ENCODE data around the gene ITGA4.

Gene ITGA4

DNA sequence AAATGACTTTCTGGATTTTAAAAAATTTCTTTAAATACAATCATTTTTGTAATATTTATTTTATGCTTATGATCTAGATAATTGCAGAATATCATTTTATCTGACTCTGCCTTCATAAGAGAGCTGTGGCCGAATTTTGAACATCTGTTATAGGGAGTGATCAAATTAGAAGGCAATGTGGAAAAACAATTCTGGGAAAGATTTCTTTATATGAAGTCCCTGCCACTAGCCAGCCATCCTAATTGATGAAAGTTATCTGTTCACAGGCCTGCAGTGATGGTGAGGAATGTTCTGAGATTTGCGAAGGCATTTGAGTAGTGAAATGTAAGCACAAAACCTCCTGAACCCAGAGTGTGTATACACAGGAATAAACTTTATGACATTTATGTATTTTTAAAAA is 79.5 kb downstream of the ITGA4 start:
- H3K4me3 ChIP-seq (ENCODE audit: low read depth in 1 of 2, low read length in 2 of 2), result no peak overlapping the region
- H3K9me3 ChIP-seq (ENCODE audit: insufficient read depth, low read length, severe bottlenecking), result no peaks in the 10 kb centered on the region
- ATAC-seq (ENCODE audit: insufficient read depth, low read depth) (no peak), DNase-seq (no peak)
- TF ChIP-seq EZH2 (IDR thresholded peaks at IDR 0.05; ENCODE audit: borderline replicate concordance, low read depth, low read length, severe bottlenecking) (no peak), CTCF (IDR thresholded peaks at IDR 0.05; ENCODE audit: borderline replicate concordance, extremely low read depth, low read length, poor library complexity, severe bottlenecking) (no peak)
- no peak overlapping the region for H3K27ac ChIP-seq (ENCODE audit: low read length)
- peaks cover 91% of the 10 kb centered on the region for H3K36me3 ChIP-seq (ENCODE audit: insufficient read depth, low read length)
- H3K27me3 ChIP-seq (ENCODE audit: insufficient read depth, low read length, poor library complexity), result no peaks in the 10 kb centered on the region
- 0 out of 2 replicates have a peak, but pooled peaks cover 4% of the 10 kb centered on the region for H3K79me2 ChIP-seq (ENCODE audit: insufficient read depth, low read length)
- no peak overlapping the region for H3K4me2 ChIP-seq (ENCODE audit: insufficient read depth, low read length)
- H2AFZ ChIP-seq (ENCODE audit: low read depth, low read length), result no peak overlapping the region
- H3K4me1 ChIP-seq (ENCODE audit: insufficient read depth, low read length), result no peaks in the 10 kb centered on the region
- no peaks in the 10 kb centered on the region; the same call in 1 of the 2 replicates for H4K20me1 ChIP-seq (ENCODE audit: insufficient read depth, low read length)
- no peak overlapping the region for H3K9ac ChIP-seq (ENCODE audit: low read depth, low read length)

GRCh38 chr2:181540421-181540820 is 83.2 kb downstream of the ITGA4 start:
- DNase-seq (no peak), ATAC-seq (ENCODE audit: insufficient read depth, low read depth) (peak; percentile 15; the same call in 1 of the 3 replicates)
- Histone ChIP-seq H3K4me2 (ENCODE audit: insufficient read depth, low read length) (no peak overlapping the region), H3K9ac (ENCODE audit: low read depth, low read length) (no peak overlapping the region), H4K20me1 (ENCODE audit: insufficient read depth, low read length) (no peaks in the 10 kb centered on the region; the same call in 1 of the 2 replicates), H3K9me3 (ENCODE audit: insufficient read depth, low read length, severe bottlenecking) (no peaks in the 10 kb centered on the region), H3K79me2 (ENCODE audit: insufficient read depth, low read length) (no peaks in the 10 kb centered on the region), H3K4me3 (ENCODE audit: low read depth in 1 of 2, low read length in 2 of 2) (no peak overlapping the region), H3K27ac (ENCODE audit: low read length) (no peak overlapping the region), H2AFZ (ENCODE audit: low read depth, low read length) (no peak overlapping the region), H3K36me3 (ENCODE audit: insufficient read depth, low read length) (peaks cover 54% of the 10 kb centered on the region), H3K27me3 (ENCODE audit: insufficient read depth, low read length, poor library complexity) (no peaks in the 10 kb centered on the region), H3K4me1 (ENCODE audit: insufficient read depth, low read length) (no peaks in the 10 kb centered on the region)
- TF ChIP-seq EZH2 (IDR thresholded peaks at IDR 0.05; ENCODE audit: borderline replicate concordance, low read depth, low read length, severe bottlenecking), result no peak
- no peak for TF ChIP-seq CTCF (IDR thresholded peaks at IDR 0.05; ENCODE audit: borderline replicate concordance, extremely low read depth, low read length, poor library complexity, severe bottlenecking)

DNA sequence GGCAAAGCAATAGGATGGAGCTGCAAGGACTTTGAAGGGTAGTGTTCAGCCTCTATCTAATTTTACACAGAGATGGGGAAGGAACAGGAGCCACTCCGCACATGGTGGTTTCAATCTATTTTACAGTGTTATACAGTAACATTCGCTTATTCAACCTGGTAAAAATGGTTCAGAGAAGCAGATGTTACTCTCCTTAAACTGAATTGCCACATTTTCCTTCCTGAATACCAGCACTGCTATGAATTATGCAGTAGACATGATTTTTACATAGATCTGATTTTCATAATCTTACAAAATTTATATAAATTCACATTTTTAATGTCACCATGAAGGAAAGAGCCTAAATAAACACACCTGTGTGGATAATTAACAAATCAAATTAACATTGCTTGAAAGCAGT is 85.0 kb downstream of the ITGA4 start:
- Histone ChIP-seq H3K4me3 (ENCODE audit: low read depth in 1 of 2, low read length in 2 of 2) (no peak overlapping the region), H3K36me3 (ENCODE audit: insufficient read depth, low read length) (peaks cover 37% of the 10 kb centered on the region)
- no peak for DNase-seq

More for the DNA sequence above, 85.0 kb downstream of the ITGA4 start:
- TF ChIP-seq EZH2 (IDR thresholded peaks at IDR 0.05; ENCODE audit: borderline replicate concordance, low read depth, low read length, severe bottlenecking), result no peak
- TF ChIP-seq CTCF (IDR thresholded peaks at IDR 0.05; ENCODE audit: borderline replicate concordance, extremely low read depth, low read length, poor library complexity, severe bottlenecking), result no peak
- no peaks in the 10 kb centered on the region for H3K9me3 ChIP-seq (ENCODE audit: insufficient read depth, low read length, severe bottlenecking)
- no peaks in the 10 kb centered on the region for H3K79me2 ChIP-seq (ENCODE audit: insufficient read depth, low read length)
- no peak overlapping the region for H3K4me2 ChIP-seq (ENCODE audit: insufficient read depth, low read length)
- H3K4me1 ChIP-seq (ENCODE audit: insufficient read depth, low read length), result no peaks in the 10 kb centered on the region
- H2AFZ ChIP-seq (ENCODE audit: low read depth, low read length), result no peak overlapping the region
- ATAC-seq (ENCODE audit: insufficient read depth, low read depth), result peak; percentile 23; the same call in 1 of the 3 replicates
- H3K27me3 ChIP-seq (ENCODE audit: insufficient read depth, low read length, poor library complexity), result no peaks in the 10 kb centered on the region
- no peak overlapping the region for H3K27ac ChIP-seq (ENCODE audit: low read length)
- no peak overlapping the region for H3K9ac ChIP-seq (ENCODE audit: low read depth, low read length)
- no peaks in the 10 kb centered on the region; the same call in 1 of the 2 replicates for H4K20me1 ChIP-seq (ENCODE audit: insufficient read depth, low read length)

Data from DND-41 (cell line).